ENCODE data around the gene C2CD5. TPM values are rescaled to one million over a fixed set of nuclear protein-coding genes. Genes with fewer than 3 reads are reported as not detected.

The C2CD5 gene
- total RNA-seq, 2 donors from 2014 or later: 26.7 to 34.3 TPM

DNA sequence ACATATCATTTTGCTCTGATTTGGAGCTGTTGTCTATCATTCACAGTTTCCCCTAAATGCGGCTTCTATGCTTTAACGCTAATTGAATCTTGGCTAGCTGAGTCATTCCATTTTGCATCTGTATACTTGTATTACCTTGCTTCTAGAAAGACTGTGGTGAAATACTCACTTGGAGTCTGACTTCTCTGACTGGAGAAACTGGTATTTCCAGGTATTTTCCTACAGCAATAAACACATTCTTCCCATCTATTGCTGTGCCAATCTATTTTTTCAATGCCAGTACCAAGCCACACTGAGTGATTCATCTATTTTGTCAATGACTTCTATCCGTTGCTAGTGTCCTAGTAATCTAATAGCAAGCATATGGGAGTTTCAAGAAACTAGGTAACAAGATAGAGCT is 133.9 kb downstream of the C2CD5 start:
- no peak for DNase-seq (ENCODE audit: low spot score in 2 of 2)
- H3K36me3 Mint-ChIP-seq: no peaks in the 10 kb centered on the region
- no peaks in the 10 kb centered on the region for H3K9me3 Mint-ChIP-seq
- H3K27ac Mint-ChIP-seq: no peak overlapping the region
- ATAC-seq: peak in 1 of 2 donors; percentile 16

DNA sequence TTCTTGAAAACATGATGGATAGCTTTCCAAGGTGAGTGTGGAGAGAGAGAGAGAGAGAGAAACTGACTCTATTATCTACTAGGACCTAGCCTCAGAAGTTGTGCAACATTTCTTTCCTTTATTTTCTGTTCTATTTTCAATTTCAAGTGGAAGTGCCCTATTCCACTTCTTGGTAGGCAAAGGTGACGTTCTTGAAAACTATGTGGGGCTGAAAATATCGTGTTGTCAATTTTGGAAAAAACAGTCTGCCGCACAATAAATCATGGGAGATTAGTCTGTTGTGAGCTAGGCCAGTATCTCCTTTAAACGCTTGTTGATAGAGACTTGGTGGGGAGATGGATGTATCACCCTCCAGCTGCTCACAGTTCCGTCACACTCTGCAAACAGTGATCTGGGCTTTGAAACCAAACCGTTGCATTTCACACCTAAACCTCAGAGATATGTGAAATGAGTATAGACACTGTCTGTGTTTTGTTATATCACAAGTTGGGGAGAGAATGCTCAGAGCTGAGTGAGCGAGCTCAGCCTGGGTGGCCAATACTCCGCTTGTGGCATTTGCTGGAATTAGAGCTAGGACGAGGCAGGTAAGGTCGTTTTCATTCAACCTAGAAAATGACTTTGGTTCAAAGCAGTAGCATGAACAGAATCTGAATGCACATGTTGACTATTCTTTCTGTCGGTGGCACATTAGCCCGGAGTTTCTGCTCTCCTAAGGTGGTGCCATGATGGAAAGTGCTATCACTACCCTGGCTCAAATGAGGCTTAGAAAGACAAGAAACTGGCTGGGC is 134.8 kb downstream of the C2CD5 start:
- Mint-ChIP-seq H3K9me3 (no peaks in the 10 kb centered on the region), H3K27ac (peak overlapping the region in 1 of 2 donors; percentile 48)

DNA sequence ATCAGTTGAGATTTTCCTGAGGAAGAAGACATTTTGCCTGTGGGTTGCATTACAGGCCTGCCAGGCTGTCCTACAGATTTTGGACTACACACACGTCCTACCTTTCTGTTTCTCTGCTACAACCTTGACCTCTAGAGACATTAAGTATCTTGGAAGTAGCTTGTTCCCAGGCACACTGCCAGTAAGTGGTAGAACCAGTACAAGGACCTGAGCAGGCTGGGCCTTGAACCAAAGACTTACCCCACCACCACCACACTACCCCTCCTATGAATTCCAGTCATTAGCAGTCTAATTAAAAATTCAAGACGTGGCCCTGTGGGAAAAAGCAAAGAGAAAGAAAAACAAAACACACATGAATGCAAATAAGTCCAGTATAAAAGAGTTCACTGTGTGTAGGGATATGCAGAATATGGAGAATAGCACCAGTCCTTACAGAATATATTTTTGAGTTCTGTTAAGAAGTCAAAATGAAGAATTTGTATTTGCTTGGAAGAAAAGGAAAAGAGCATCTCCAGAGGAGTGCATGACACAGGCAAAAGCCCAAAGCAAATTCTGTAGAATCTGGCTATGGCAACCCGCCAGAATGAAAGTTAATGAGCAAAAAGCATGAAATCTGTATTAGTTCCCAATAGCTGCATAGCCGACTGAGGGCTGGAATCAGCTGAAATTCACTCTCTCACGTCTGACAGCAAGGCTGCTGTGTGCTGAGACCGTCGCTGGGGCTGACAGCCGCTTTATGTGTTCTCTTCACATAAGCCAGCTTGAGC is 135.5 kb downstream of the C2CD5 start:
- Mint-ChIP-seq H3K9me3 (no peaks in the 10 kb centered on the region), H3K36me3 (peaks cover 0 to 7% of the 10 kb centered on the region in 2 donors), H3K27ac (peak overlapping the region in 1 of 2 donors; percentile 48)
- DNase-seq (ENCODE audit: low spot score in 2 of 2) (no peak), ATAC-seq (no peak)

More for the DNA sequence above, 134.8 kb downstream of the C2CD5 start:
- ATAC-seq (peak; percentile 95 to 98), DNase-seq (ENCODE audit: low spot score in 2 of 2) (peak in 1 of 2 donors; percentile 28)
- peaks cover 0 to 2% of the 10 kb centered on the region in 2 donors for H3K36me3 Mint-ChIP-seq

DNA sequence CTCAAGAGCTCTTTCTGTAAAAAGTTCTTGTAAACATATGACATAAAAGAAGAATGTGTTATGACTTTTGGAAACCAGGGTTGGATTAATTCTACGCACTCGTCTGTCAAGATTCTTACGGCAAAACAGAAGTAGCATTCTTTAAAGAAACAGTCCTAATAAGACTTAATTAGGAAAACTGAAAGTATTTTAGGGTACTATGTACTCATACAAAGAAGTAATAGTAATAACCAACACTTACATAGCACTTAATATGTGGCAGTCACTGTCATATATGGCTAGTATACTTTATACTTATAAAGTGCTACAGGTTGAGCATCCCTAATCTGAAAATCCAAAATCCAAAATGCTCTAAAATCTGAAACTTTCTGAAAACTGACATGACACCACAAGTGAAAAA is 136.9 kb downstream of the C2CD5 start:
- Mint-ChIP-seq H3K9me3 (peaks cover 0 to 6% of the 10 kb centered on the region in 2 donors), H3K27ac (no peak overlapping the region), H3K36me3 (peaks cover 4 to 15% of the 10 kb centered on the region in 2 donors)
- ATAC-seq: no peak
- DNase-seq (ENCODE audit: low spot score in 2 of 2): no peak

DNA sequence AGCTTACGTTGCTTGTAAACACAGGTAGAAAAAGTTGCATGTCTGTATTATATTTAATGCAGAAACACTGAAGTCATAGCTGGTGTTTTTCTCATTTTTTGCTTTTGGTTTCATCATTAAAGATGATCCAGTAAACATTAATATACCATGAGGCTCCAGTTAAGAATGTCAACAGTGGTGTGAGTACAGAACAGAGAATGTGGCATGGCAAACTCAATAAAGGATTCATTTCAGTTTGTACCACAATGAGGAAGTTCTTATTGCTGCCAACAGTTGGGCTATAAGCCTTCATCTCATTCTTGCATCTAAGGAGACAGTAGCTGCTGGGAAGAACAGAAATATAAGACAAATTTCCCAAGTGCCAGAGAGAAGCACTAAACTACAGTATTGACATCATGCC is 137.7 kb downstream of the C2CD5 start:
- DNase-seq (ENCODE audit: low spot score in 2 of 2) (no peak), ATAC-seq (no peak)
- Mint-ChIP-seq H3K27ac (no peak overlapping the region), H3K9me3 (peaks cover 3 to 7% of the 10 kb centered on the region in 2 donors), H3K36me3 (peaks cover 4 to 20% of the 10 kb centered on the region in 2 donors)

DNA sequence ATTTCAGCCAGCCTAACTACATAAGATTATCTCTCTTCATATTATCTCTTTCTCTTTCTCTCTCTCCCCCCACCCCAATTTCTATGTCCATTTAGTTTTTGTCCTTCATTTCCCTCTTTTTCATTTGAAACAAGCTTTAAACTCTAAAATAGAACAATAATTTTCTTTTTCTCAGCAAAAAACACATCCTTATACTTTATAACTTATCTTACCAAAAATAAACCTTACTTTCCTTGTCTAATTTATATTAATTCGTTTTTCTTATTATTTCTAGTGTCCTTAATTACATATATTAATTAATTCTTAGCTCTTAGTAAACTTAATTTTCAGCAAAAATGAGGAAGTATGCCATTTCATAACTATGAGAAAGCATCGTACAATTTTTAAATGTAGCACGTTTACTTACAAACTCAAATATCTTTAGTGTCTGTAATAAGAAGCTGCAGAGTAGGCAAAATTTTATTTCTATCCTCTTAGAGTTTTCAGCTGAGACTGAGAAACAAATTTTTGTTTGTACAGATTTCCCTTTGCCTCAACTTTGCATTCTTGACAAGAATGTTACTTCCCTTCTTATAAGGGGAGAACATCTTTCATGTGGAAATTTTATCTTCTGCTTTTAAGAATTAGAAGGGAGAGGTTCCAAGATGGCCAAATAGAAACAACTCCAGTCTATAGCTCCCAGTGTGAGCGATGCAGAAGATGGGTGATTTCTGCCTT is 144.7 kb downstream of the C2CD5 start:
- Mint-ChIP-seq H3K36me3 (peaks cover 4 to 35% of the 10 kb centered on the region in 2 donors), H3K27ac (no peak overlapping the region), H3K9me3 (peaks cover 7 to 18% of the 10 kb centered on the region in 2 donors)
- ATAC-seq: no peak
- DNase-seq (ENCODE audit: low spot score in 2 of 2): no peak

Other genes with a start within 250 kb of the C2CD5 start
- 1 to 10 TPM; 1.7 TPM for gene ST8SIA1, start 209.8 kb downstream of the C2CD5 start, total RNA-seq
- 10 to 100 TPM; 66.5 to 67.2 TPM for gene ETNK1, start 80.6 kb upstream of the C2CD5 start, total RNA-seq